Breast epithelium (tissue), 4 donors: ENCODE measurements around the gene U2AF1. TPM values are rescaled to one million over a fixed set of nuclear protein-coding genes. Genes with fewer than 3 reads are reported as not detected.
"Not testable (repeated sequence)": the region's sequence is repeated elsewhere in the genome, so short reads cannot be mapped to it uniquely, and the experiment has no call there.

Experiments used
- DNase-seq, 2 donors: peaks; one replicate each; pipeline ENCODE4 v3.0.0-alpha.2; 2019; ENCODE audit warnings: low spot score in 2 of 2
- H3K27ac ChIP-seq, 2 donors: fragments of 200-600 bp; sonication (generic) in 1 of 2; one replicate each; pipeline ENCODE4 v1.5.1; 2016 to 2019; ENCODE audit warnings: mild to moderate bottlenecking in 1 of 2
- H3K27me3 ChIP-seq, 2 donors: fragments of 200-600 bp; sonication (generic) in 1 of 2; one replicate each; pipeline versions ENCODE4 v1.5.1 to v1.6.0; 2017 to 2019; ENCODE audit warnings: control low read depth in 1 of 2, mild to moderate bottlenecking in 1 of 2
- H3K36me3 ChIP-seq: fragments of 200-600 bp; one replicate; pipeline ENCODE4 v1.5.1; 2019
- H3K4me1 ChIP-seq, 2 donors: fragments of 200-600 bp; sonication (generic); one replicate each; pipeline ENCODE4 v1.5.1; 2016 to 2019; ENCODE audit warnings: control low read depth in 1 of 2
- H3K4me3 ChIP-seq, 3 donors: fragments of 200-600 bp; sonication (generic); 1 replicate in 2 of 3; 2 replicates in 1 of 3; pipeline ENCODE4 v1.5.1; 2016 to 2019; ENCODE audit warnings: mild to moderate bottlenecking in 3 of 3, moderate library complexity in 2 of 3
- H3K9me3 ChIP-seq, 2 donors: fragments of 200-600 bp; sonication (generic) in 1 of 2; one replicate each; pipeline ENCODE4 v1.5.1; 2016 to 2019; ENCODE audit warnings: control low read depth in 1 of 2
- intact Hi-C: fragments of 100-400 bp; cut with DNase I; formaldehyde crosslinking; loops from one replicate; pipeline ENCODE4 v1.15.1; 2023; ENCODE audit warnings: low total_unique reads
- total RNA-seq, 3 donors: library from RNA; depleted of rRNA; stranded (reverse); fragments of >200 nt; gene quantifications; one replicate each; pipeline ENCODE4 v1.1.0, GENCODE V29; 2016

U2AF1 gene
- total RNA-seq, 3 donors from 2014 or later: 43.0 to 66.9 (median 43.6) TPM

- DNase-seq, H3K36me3 ChIP-seq, H3K4me1 ChIP-seq, H3K27ac ChIP-seq, H3K9me3 ChIP-seq, H3K4me3 ChIP-seq, H3K27me3 ChIP-seq, intact Hi-C loops: not testable (repeated sequence)
Observed at GRCh38 chr21:43104642-43105041, 2.7 kb downstream of the U2AF1 start.

GRCh38 chr21:43102281-43102680, 5.1 kb downstream of the U2AF1 start:
- H3K27ac ChIP-seq, H3K36me3 ChIP-seq, H3K9me3 ChIP-seq, H3K4me3 ChIP-seq, H3K4me1 ChIP-seq, DNase-seq, H3K27me3 ChIP-seq, intact Hi-C loops: not testable (repeated sequence)

- H3K27me3 ChIP-seq, H3K4me3 ChIP-seq, H3K4me1 ChIP-seq, H3K36me3 ChIP-seq, H3K9me3 ChIP-seq, DNase-seq, intact Hi-C loops, H3K27ac ChIP-seq: not testable (repeated sequence)
Observed at GRCh38 chr21:43101676-43102075, 5.7 kb downstream of the U2AF1 start.

- DNase-seq: not testable (repeated sequence)
Observed at GRCh38 chr21:43101000-43101399, 6.4 kb downstream of the U2AF1 start.

GRCh38 chr21:43091979-43092614, 15.3 kb downstream of the U2AF1 start:
- H3K36me3 ChIP-seq, H3K27me3 ChIP-seq, intact Hi-C loops, DNase-seq, H3K27ac ChIP-seq, H3K9me3 ChIP-seq, H3K4me1 ChIP-seq, H3K4me3 ChIP-seq: not testable (repeated sequence)

More at GRCh38 chr21:43101000-43101399, 6.4 kb downstream of the U2AF1 start:
- H3K27ac ChIP-seq, H3K9me3 ChIP-seq, H3K4me1 ChIP-seq, H3K4me3 ChIP-seq, intact Hi-C loops, H3K36me3 ChIP-seq, H3K27me3 ChIP-seq: not testable (repeated sequence)

GRCh38 chr21:43090947-43091346, 16.4 kb downstream of the U2AF1 start:
- H3K4me3 ChIP-seq, H3K27me3 ChIP-seq, H3K4me1 ChIP-seq, DNase-seq, H3K27ac ChIP-seq, H3K36me3 ChIP-seq, intact Hi-C loops, H3K9me3 ChIP-seq: not testable (repeated sequence)

- H3K27ac ChIP-seq, DNase-seq, H3K4me1 ChIP-seq, H3K27me3 ChIP-seq, H3K4me3 ChIP-seq, H3K9me3 ChIP-seq, intact Hi-C loops, H3K36me3 ChIP-seq: not testable (repeated sequence)
Observed at GRCh38 chr21:43089463-43089862, 17.9 kb downstream of the U2AF1 start.

GRCh38 chr21:43082587-43083300, 24.6 kb downstream of the U2AF1 start:
- H3K27me3 ChIP-seq, H3K36me3 ChIP-seq, intact Hi-C loops: not testable (repeated sequence)

GRCh38 chr21:43076643-43077042, 30.7 kb downstream of the U2AF1 start:
- H3K27me3 ChIP-seq, DNase-seq, H3K4me1 ChIP-seq, H3K9me3 ChIP-seq, intact Hi-C loops, H3K36me3 ChIP-seq, H3K4me3 ChIP-seq, H3K27ac ChIP-seq: not testable (repeated sequence)

More at GRCh38 chr21:43082587-43083300, 24.6 kb downstream of the U2AF1 start:
- H3K27ac ChIP-seq, H3K4me1 ChIP-seq, H3K4me3 ChIP-seq, H3K9me3 ChIP-seq, DNase-seq: not testable (repeated sequence)

GRCh38 chr21:43076023-43076637, 31.2 kb downstream of the U2AF1 start:
- DNase-seq, intact Hi-C loops, H3K9me3 ChIP-seq, H3K27me3 ChIP-seq, H3K27ac ChIP-seq, H3K4me1 ChIP-seq, H3K36me3 ChIP-seq, H3K4me3 ChIP-seq: not testable (repeated sequence)

GRCh38 chr21:43075170-43076022, 32.0 kb downstream of the U2AF1 start, which contains the start of gene CBS:
TSS of gene CBS (minus strand) at chr21:43075835. CDS start at chr21:43072193, 3,642 bp downstream.
- intact Hi-C loops, H3K4me3 ChIP-seq, H3K36me3 ChIP-seq, H3K9me3 ChIP-seq, DNase-seq, H3K4me1 ChIP-seq, H3K27ac ChIP-seq, H3K27me3 ChIP-seq: not testable (repeated sequence)

GRCh38 chr21:43074401-43075169, 32.8 kb downstream of the U2AF1 start:
- H3K4me3 ChIP-seq, H3K4me1 ChIP-seq, DNase-seq, H3K27ac ChIP-seq, H3K9me3 ChIP-seq, H3K27me3 ChIP-seq, H3K36me3 ChIP-seq, intact Hi-C loops: not testable (repeated sequence)
